GM21360 (cell line): ENCODE results near the gene LRRC45.

Experiments
- ATAC-seq: cut with Tn5 transposase; IDR thresholded peaks from one replicate; pipeline ENCODE4 v1.9.1; 2021; ENCODE audit warnings: mild to moderate bottlenecking, moderate library complexity; ENCODE audit not compliant: unreplicated experiment

LRRC45 gene

GRCh38 chr17:81993729-81994592, 29.1 kb upstream of the LRRC45 start:
- ATAC-seq, result no peak

GRCh38 chr17:81994593-81995462, 28.3 kb upstream of the LRRC45 start:
- no peak for ATAC-seq

- ATAC-seq, result no peak
These were observed 27.5 kb upstream of the LRRC45 start for GRCh38 chr17:81995463-81996231.

- ATAC-seq, result no peak
These were observed 26.8 kb upstream of the LRRC45 start for GRCh38 chr17:81996232-81996756.

GRCh38 chr17:81996757-81997441, 26.2 kb upstream of the LRRC45 start:
- ATAC-seq, result no peak

GRCh38 chr17:81998212-81998611, 24.9 kb upstream of the LRRC45 start:
- ATAC-seq, result no peak

GRCh38 chr17:81998691-81999438, 24.2 kb upstream of the LRRC45 start:
- no peak for ATAC-seq

- no peak for ATAC-seq
These were observed 23.5 kb upstream of the LRRC45 start for GRCh38 chr17:81999587-81999975.

- no peak for ATAC-seq
These were observed 22.9 kb upstream of the LRRC45 start for GRCh38 chr17:81999976-82000802.

- no peak for ATAC-seq
These were observed 22.1 kb upstream of the LRRC45 start for GRCh38 chr17:82000803-82001570.

- no peak for ATAC-seq
These were observed 21.5 kb upstream of the LRRC45 start for GRCh38 chr17:82001571-82002056.

GRCh38 chr17:82003411-82004381, 19.4 kb upstream of the LRRC45 start:
- no peak for ATAC-seq

- no peak for ATAC-seq
These were observed 18.3 kb upstream of the LRRC45 start for GRCh38 chr17:82004517-82005455.

GRCh38 chr17:82005701-82006348, 17.3 kb upstream of the LRRC45 start:
- no peak for ATAC-seq
